HepG2 (cell line): Measurements from ENCODE around the gene LANCL2. TPM values are rescaled to one million over a fixed set of nuclear protein-coding genes. Genes with fewer than 3 reads are reported as not detected.

ENCODE experiments used
- ATAC-seq: fragments of 200-7000 bp; cut with Tn5 transposase; 3 replicates; pipeline ENCODE4 v1.9.1; 2020; ENCODE audit warnings: mild to moderate bottlenecking, moderate library complexity
- BruUV-seq: library from RNA; stranded (reverse); fragments of 400-500 nt; replicated peaks from 2 replicates; lab custom pipeline; 2021; lab: Mats Ljungman, UMichigan
- CTCF ChIA-PET: fragments of 300-600 bp; formaldehyde crosslinking; extraction: SDS; loops from one replicate; lab custom pipeline; 2021; ENCODE audit warnings: low total read pairs, inconsistent platforms, low intra/inter-chr PET ratio; lab: Yijun Ruan, JAX
- POLR2A ChIA-PET: fragments of 350-600 bp; sonication (Branson Sonifier 250); formaldehyde crosslinking; loops from one replicate; lab custom pipeline; 2020; ENCODE audit warnings: antibody characterized with exemption, inconsistent platforms; lab: Yijun Ruan, JAX
- DNase-seq: peaks from one replicate; pipeline ENCODE4 v3.0.0-alpha.2; 2015; ENCODE audit warnings: low spot score
- FAIRE-seq: peaks from 3 replicates; lab custom pipeline; 2011; peaks lifted over from hg19 to GRCh38; lab: Jason Lieb, UNC
- H2AFZ ChIP-seq: one replicate; pipeline ENCODE4 v1.6.1; 2011; ENCODE audit warnings: low read length, inconsistent platforms
- H3K27ac ChIP-seq: fragments of 300-600 bp; 3 replicates; pipeline ENCODE4 v1.8.0; 2011; ENCODE audit warnings: mixed run types, mild to moderate bottlenecking, mixed read lengths, low read length, inconsistent platforms; ENCODE audit not compliant: insufficient read depth; ENCODE audit errors: extremely low read length
- H3K27me3 ChIP-seq, 2 experiments: fragments of 200-600 bp in 1 of 2; 2 replicates in 1 of 2; 3 replicates in 1 of 2; pipeline versions ENCODE4 v1.6.0 to v1.8.0; 2011; ENCODE audit warnings: low read length in 2 of 2, mild to moderate bottlenecking in 2 of 2, moderate library complexity in 2 of 2, inconsistent platforms in 1 of 2; ENCODE audit not compliant: insufficient read depth in 2 of 2, control insufficient read depth in 1 of 2
- H3K36me3 ChIP-seq, 2 experiments: fragments of 200-600 bp in 1 of 2; replicated peaks in 1 of 2; 2 replicates in 1 of 2; 3 replicates in 1 of 2; pipeline versions ENCODE4 v1.5.1 to v1.8.0; 2011; ENCODE audit warnings: low read length in 2 of 2, inconsistent platforms in 1 of 2; ENCODE audit not compliant: insufficient read depth in 2 of 2, control insufficient read depth in 1 of 2
- H3K4me1 ChIP-seq: 2 replicates; pipeline ENCODE4 v1.5.1; 2012; ENCODE audit warnings: low read length, inconsistent platforms; ENCODE audit not compliant: insufficient read depth
- H3K4me2 ChIP-seq: 2 replicates; pipeline ENCODE4 v1.6.0; 2011; ENCODE audit warnings: low read depth, low read length, inconsistent platforms
- H3K4me3 ChIP-seq, 3 experiments: fragments of 200-600 bp in 1 of 3; sonication (generic), shearing (Covaris generic) in 1 of 3; replicated peaks in 1 of 3; 2 replicates each; pipeline ENCODE4 v1.5.1; 2011 to 2016; ENCODE audit warnings: low read length in 3 of 3, inconsistent platforms in 2 of 3, low read depth in 2 of 3, mild to moderate bottlenecking in 2 of 3, control low read depth in 1 of 3, mixed read lengths in 1 of 3; ENCODE audit not compliant: insufficient read depth in 1 of 3
- H3K79me2 ChIP-seq: one replicate; pipeline ENCODE4 v1.6.1; 2011; ENCODE audit warnings: low read length, inconsistent platforms; ENCODE audit not compliant: insufficient read depth
- H3K9ac ChIP-seq: 2 replicates; pipeline ENCODE4 v1.6.0; 2011; ENCODE audit warnings: mild to moderate bottlenecking, low read depth, low read length, inconsistent platforms; ENCODE audit not compliant: insufficient read depth
- H3K9me3 ChIP-seq: 2 replicates; pipeline ENCODE4 v1.5.1; 2012; ENCODE audit warnings: mild to moderate bottlenecking, low read length
- H4K20me1 ChIP-seq: 2 replicates; pipeline ENCODE4 v1.6.0; 2011; ENCODE audit warnings: inconsistent platforms, mild to moderate bottlenecking, low read length, moderate library complexity; ENCODE audit not compliant: insufficient read depth
- DMAP1 ChIP-seq: IDR thresholded peaks from 2 replicates; pipeline ENCODE4 v1.6.1; 2016
- HNF4A ChIP-seq: sonication (generic); formaldehyde crosslinking; IDR thresholded peaks from 2 replicates; pipeline ENCODE4 v1.4.0; 2020; ENCODE audit warnings: missing genetic modification reagents
- MAZ ChIP-seq, 2 experiments: sonication (generic) in 1 of 2; formaldehyde crosslinking in 1 of 2; IDR thresholded peaks; 2 replicates each; pipeline versions ENCODE4 v1.5.0 to v1.6.1; 2012 to 2020; ENCODE audit warnings: low read depth in 2 of 2, mild to moderate bottlenecking in 2 of 2, borderline replicate concordance in 1 of 2, improper control_type of control experiment in 1 of 2, low read length in 1 of 2, missing genetic modification reagents in 1 of 2, moderate library complexity in 1 of 2
- REPIN1 ChIP-seq: sonication (generic); formaldehyde crosslinking; IDR thresholded peaks from 2 replicates; pipeline ENCODE4 v1.8.0; 2022; ENCODE audit warnings: missing genetic modification reagents, low read depth, mild to moderate bottlenecking, borderline replicate concordance
- SP5 ChIP-seq: IDR thresholded peaks from 2 replicates; pipeline ENCODE4 v1.6.1; 2016; ENCODE audit warnings: low read depth, borderline replicate concordance
- ZNF782 ChIP-seq: sonication (generic); formaldehyde crosslinking; IDR thresholded peaks from 2 replicates; pipeline ENCODE4 v1.4.0; 2020; ENCODE audit warnings: missing genetic modification reagents, mild to moderate bottlenecking, borderline replicate concordance
- ZNF891 ChIP-seq: sonication (generic); formaldehyde crosslinking; IDR thresholded peaks from 2 replicates; pipeline ENCODE4 v1.5.0; 2020; ENCODE audit warnings: mild to moderate bottlenecking, missing genetic modification reagents
- WGBS: methylation state at CpG from one replicate; pipeline ENCODE4 v1.1.6; 2017; ENCODE audit warnings: low lambda C conversion rate; 5-methylcytosine and 5-hydroxymethylcytosine counted together
- in situ Hi-C: cut with HindIII; loops from 2 replicates; pipeline ENCODE4 v1.10.0; 2017; ENCODE audit warnings: low pct_unique_long_range_greater_than_20kb; ENCODE audit not compliant: extremely low pct_ligation_motif_present
- intact Hi-C: fragments of 100-400 bp; cut with micrococcal nuclease; formaldehyde crosslinking; loops from one replicate; pipeline ENCODE4 v1.10.0; 2022; ENCODE audit not compliant: unreplicated experiment
- polyA plus RNA-seq, 8 experiments: library from polyadenylated mRNA; depleted of rRNA in 3 of 8; stranded (reverse) in 7 of 8; unstranded in 1 of 8; fragments of >200 nt; fragmentation: Illumina TruSeq in 4 of 8; extraction: Trizol in 4 of 8; gene quantifications; 2 replicates each; pipeline versions ENCODE4 v1.2.1 to v1.2.3, GENCODE V29; 2011 to 2016; ENCODE audit warnings: low read depth in 4 of 8, missing spikeins in 1 of 8, mixed read lengths in 1 of 8; ENCODE audit not compliant: insufficient read depth in 1 of 8
- total RNA-seq, 5 experiments: library from RNA; depleted of rRNA; stranded (reverse); fragments of >200 nt; fragmentation: Illumina TruSeq; extraction: Trizol; gene quantifications; 2 replicates each; pipeline ENCODE4 v1.2.3, GENCODE V29; 2016; ENCODE audit warnings: low read depth in 1 of 5
- TF ChIP-seq, protein P1 (sequence below): sonication (generic); formaldehyde crosslinking; IDR thresholded peaks from 2 replicates; pipeline ENCODE4 v1.4.0; 2020; ENCODE audit warnings: missing genetic modification reagents
- TF ChIP-seq, protein P2 (sequence below): IDR thresholded peaks from 2 replicates; pipeline ENCODE4 v1.6.1; 2016; ENCODE audit warnings: low read depth, missing genetic modification reagents, missing compliant biosample characterization
- TF ChIP-seq, protein P3 (sequence below): sonication (generic); formaldehyde crosslinking; IDR thresholded peaks from 2 replicates; pipeline ENCODE4 v1.4.0; 2020; ENCODE audit warnings: mild to moderate bottlenecking, missing genetic modification reagents, borderline replicate concordance

LANCL2 gene
- total and polyA plus RNA-seq, 2 of the 13 experiments (the other 11 are each of a cell fraction or from before 2014, with no cell fraction given) = 10.0 to 13.8 TPM

DNA sequence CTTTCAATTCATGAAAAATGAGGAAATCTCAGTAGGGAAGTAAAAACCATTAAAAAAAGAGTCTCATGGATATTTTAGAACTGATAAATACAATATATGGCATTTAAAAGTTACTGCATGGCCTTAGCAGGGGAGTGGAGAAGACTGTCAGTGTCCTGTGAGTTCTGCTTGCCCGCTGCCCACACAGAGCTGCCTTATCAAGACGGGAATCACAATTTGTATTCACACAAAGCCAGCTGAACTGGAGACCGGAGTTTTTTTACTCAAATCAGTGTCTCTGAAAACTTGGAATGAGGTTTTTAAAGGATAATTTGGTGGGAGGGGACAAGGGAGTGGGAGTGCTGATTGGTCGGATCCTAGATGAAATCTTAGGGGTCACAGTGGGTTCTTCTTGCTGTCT is 17.1 kb downstream of the LANCL2 start:
- no TSS peak for BruUV-seq
- no peak for ATAC-seq

More for the DNA sequence above, 17.1 kb downstream of the LANCL2 start:
- in situ Hi-C loops (no loop called here), intact Hi-C loops (no loop called here)
- no peak for TF ChIP-seq MAZ (IDR thresholded peaks at IDR 0.05; ENCODE audit: borderline replicate concordance, low read depth, low read length)
- no peak for TF ChIP-seq MAZ (CRISPR knock-in tag; IDR thresholded peaks at IDR 0.05; ENCODE audit: low read depth)
- TF ChIP-seq SP5 (CRISPR knock-in tag) = no peak
- TF ChIP-seq, protein P1, sequence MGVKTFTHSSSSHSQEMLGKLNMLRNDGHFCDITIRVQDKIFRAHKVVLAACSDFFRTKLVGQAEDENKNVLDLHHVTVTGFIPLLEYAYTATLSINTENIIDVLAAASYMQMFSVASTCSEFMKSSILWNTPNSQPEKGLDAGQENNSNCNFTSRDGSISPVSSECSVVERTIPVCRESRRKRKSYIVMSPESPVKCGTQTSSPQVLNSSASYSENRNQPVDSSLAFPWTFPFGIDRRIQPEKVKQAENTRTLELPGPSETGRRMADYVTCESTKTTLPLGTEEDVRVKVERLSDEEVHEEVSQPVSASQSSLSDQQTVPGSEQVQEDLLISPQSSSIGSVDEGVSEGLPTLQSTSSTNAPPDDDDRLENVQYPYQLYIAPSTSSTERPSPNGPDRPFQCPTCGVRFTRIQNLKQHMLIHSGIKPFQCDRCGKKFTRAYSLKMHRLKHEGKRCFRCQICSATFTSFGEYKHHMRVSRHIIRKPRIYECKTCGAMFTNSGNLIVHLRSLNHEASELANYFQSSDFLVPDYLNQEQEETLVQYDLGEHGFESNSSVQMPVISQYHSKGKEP (CRISPR knock-in tag) = no peak
- TF ChIP-seq HNF4A (CRISPR knock-in tag) = no peak
- no peak for TF ChIP-seq REPIN1 (CRISPR knock-in tag)
- TF ChIP-seq, protein P2, sequence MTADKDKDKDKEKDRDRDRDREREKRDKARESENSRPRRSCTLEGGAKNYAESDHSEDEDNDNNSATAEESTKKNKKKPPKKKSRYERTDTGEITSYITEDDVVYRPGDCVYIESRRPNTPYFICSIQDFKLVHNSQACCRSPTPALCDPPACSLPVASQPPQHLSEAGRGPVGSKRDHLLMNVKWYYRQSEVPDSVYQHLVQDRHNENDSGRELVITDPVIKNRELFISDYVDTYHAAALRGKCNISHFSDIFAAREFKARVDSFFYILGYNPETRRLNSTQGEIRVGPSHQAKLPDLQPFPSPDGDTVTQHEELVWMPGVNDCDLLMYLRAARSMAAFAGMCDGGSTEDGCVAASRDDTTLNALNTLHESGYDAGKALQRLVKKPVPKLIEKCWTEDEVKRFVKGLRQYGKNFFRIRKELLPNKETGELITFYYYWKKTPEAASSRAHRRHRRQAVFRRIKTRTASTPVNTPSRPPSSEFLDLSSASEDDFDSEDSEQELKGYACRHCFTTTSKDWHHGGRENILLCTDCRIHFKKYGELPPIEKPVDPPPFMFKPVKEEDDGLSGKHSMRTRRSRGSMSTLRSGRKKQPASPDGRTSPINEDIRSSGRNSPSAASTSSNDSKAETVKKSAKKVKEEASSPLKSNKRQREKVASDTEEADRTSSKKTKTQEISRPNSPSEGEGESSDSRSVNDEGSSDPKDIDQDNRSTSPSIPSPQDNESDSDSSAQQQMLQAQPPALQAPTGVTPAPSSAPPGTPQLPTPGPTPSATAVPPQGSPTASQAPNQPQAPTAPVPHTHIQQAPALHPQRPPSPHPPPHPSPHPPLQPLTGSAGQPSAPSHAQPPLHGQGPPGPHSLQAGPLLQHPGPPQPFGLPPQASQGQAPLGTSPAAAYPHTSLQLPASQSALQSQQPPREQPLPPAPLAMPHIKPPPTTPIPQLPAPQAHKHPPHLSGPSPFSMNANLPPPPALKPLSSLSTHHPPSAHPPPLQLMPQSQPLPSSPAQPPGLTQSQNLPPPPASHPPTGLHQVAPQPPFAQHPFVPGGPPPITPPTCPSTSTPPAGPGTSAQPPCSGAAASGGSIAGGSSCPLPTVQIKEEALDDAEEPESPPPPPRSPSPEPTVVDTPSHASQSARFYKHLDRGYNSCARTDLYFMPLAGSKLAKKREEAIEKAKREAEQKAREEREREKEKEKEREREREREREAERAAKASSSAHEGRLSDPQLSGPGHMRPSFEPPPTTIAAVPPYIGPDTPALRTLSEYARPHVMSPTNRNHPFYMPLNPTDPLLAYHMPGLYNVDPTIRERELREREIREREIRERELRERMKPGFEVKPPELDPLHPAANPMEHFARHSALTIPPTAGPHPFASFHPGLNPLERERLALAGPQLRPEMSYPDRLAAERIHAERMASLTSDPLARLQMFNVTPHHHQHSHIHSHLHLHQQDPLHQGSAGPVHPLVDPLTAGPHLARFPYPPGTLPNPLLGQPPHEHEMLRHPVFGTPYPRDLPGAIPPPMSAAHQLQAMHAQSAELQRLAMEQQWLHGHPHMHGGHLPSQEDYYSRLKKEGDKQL = no peak
- TF ChIP-seq, protein P3, sequence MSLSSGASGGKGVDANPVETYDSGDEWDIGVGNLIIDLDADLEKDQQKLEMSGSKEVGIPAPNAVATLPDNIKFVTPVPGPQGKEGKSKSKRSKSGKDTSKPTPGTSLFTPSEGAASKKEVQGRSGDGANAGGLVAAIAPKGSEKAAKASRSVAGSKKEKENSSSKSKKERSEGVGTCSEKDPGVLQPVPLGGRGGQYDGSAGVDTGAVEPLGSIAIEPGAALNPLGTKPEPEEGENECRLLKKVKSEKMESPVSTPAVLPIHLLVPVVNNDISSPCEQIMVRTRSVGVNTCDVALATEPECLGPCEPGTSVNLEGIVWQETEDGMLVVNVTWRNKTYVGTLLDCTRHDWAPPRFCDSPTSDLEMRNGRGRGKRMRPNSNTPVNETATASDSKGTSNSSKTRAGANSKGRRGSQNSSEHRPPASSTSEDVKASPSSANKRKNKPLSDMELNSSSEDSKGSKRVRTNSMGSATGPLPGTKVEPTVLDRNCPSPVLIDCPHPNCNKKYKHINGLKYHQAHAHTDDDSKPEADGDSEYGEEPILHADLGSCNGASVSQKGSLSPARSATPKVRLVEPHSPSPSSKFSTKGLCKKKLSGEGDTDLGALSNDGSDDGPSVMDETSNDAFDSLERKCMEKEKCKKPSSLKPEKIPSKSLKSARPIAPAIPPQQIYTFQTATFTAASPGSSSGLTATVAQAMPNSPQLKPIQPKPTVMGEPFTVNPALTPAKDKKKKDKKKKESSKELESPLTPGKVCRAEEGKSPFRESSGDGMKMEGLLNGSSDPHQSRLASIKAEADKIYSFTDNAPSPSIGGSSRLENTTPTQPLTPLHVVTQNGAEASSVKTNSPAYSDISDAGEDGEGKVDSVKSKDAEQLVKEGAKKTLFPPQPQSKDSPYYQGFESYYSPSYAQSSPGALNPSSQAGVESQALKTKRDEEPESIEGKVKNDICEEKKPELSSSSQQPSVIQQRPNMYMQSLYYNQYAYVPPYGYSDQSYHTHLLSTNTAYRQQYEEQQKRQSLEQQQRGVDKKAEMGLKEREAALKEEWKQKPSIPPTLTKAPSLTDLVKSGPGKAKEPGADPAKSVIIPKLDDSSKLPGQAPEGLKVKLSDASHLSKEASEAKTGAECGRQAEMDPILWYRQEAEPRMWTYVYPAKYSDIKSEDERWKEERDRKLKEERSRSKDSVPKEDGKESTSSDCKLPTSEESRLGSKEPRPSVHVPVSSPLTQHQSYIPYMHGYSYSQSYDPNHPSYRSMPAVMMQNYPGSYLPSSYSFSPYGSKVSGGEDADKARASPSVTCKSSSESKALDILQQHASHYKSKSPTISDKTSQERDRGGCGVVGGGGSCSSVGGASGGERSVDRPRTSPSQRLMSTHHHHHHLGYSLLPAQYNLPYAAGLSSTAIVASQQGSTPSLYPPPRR (CRISPR knock-in tag) = no peak
- TF ChIP-seq DMAP1 (CRISPR knock-in tag) = no peak
- TF ChIP-seq ZNF891 (CRISPR knock-in tag) = no peak
- TF ChIP-seq ZNF782 (CRISPR knock-in tag) = no peak
- no peak overlapping the region for H3K27ac ChIP-seq
- H4K20me1 ChIP-seq = no peaks in the 10 kb centered on the region
- no peaks in the 10 kb centered on the region for H3K4me1 ChIP-seq
- FAIRE-seq (no peak), DNase-seq (no peak)
- peaks cover 21% of the 10 kb centered on the region for H3K9me3 ChIP-seq
- H3K36me3 ChIP-seq = no peaks in the 10 kb centered on the region
- no peak overlapping the region for H3K4me3 ChIP-seq
- no peak overlapping the region for H3K4me2 ChIP-seq
- 92% methylated on average over 4 of the region's 4 CpGs for WGBS
- ChIA-PET POLR2A (no interaction called here), CTCF (no interaction called here)
- no peak overlapping the region for H3K9ac ChIP-seq
- H3K27me3 ChIP-seq = no peaks in the 10 kb centered on the region
- H3K79me2 ChIP-seq = no peaks in the 10 kb centered on the region
- no peak overlapping the region for H2AFZ ChIP-seq
